Measurements from ENCODE around the gene GFI1.
A peak's percentile ranks its signal among the peaks of the same experiment; 100 is the strongest.

GFI1 gene

DNA sequence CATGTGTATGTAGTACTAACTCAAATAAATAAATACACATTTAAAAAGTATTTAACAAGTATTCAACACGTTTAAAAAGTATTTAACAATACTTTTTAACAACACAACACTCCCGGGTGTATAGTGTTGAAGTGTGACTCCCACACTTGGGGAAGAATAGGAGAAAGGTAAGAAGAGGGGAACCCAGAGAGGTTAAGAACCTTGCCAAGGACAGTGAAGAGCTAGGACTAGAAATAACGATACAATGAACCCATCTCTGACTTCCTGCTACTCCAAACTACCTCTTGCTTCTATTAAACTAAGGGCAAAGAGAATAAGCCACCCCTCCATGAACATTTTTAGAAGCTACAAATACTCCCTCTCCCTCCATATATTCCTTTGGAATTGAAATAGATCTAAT, 1.7 kb upstream of the GFI1 start:
- peaks cover 59% of the 10 kb centered on the region for H3K27me3 ChIP-seq (ENCODE audit: insufficient read depth, poor library complexity, severe bottlenecking)
- H3K9me3 ChIP-seq (ENCODE audit: severe bottlenecking), result no peaks in the 10 kb centered on the region
- H3K4me3 ChIP-seq (ENCODE audit: severe bottlenecking), result no peak overlapping the region
- TF ChIP-seq, protein P1, sequence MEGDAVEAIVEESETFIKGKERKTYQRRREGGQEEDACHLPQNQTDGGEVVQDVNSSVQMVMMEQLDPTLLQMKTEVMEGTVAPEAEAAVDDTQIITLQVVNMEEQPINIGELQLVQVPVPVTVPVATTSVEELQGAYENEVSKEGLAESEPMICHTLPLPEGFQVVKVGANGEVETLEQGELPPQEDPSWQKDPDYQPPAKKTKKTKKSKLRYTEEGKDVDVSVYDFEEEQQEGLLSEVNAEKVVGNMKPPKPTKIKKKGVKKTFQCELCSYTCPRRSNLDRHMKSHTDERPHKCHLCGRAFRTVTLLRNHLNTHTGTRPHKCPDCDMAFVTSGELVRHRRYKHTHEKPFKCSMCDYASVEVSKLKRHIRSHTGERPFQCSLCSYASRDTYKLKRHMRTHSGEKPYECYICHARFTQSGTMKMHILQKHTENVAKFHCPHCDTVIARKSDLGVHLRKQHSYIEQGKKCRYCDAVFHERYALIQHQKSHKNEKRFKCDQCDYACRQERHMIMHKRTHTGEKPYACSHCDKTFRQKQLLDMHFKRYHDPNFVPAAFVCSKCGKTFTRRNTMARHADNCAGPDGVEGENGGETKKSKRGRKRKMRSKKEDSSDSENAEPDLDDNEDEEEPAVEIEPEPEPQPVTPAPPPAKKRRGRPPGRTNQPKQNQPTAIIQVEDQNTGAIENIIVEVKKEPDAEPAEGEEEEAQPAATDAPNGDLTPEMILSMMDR (IDR thresholded peaks at IDR 0.05; ENCODE audit: poor library complexity, severe bottlenecking), result no peak
- H3K27ac ChIP-seq (ENCODE audit: poor library complexity, severe bottlenecking), result no peak overlapping the region
- ATAC-seq (ENCODE audit: low read depth) (no peak), DNase-seq (ENCODE audit: low spot score) (no peak)
- H3K4me1 ChIP-seq (ENCODE audit: insufficient read depth, poor library complexity, severe bottlenecking), result no peaks in the 10 kb centered on the region
- H3K36me3 ChIP-seq (ENCODE audit: low read depth), result no peaks in the 10 kb centered on the region

DNA sequence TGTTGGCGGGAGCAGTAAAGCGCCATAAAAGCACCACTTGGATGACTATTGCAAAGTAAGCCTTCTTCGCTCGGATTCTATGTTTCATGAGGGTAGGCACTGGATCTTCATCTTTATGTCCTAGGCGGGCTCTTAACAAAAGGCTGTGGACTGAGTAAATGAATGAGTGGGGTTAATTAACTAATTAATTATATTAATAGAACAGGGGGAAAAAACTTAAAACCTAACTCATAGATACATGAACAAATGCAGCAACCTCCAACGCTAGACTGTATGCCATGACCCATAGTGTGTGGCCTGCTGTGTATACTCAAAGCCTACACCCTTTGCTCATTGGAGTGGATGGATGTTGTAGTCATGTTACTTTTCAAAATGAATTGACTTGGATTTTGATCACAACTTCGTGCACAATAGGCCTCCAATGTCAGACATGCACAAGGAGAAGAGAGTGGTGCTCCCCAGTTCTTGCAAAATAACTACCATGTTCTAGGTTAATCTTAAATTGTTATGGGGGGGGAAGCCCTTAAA, 417 bp upstream of the GFI1 start:
- no peak for ATAC-seq (ENCODE audit: low read depth)
- H3K4me3 ChIP-seq (ENCODE audit: severe bottlenecking), result no peak overlapping the region
- no peaks in the 10 kb centered on the region for H3K36me3 ChIP-seq (ENCODE audit: low read depth)
- peaks cover 72% of the 10 kb centered on the region for H3K27me3 ChIP-seq (ENCODE audit: insufficient read depth, poor library complexity, severe bottlenecking)
- TF ChIP-seq, protein P1 (IDR thresholded peaks at IDR 0.05; ENCODE audit: poor library complexity, severe bottlenecking), result no peak
- no peak overlapping the region for H3K27ac ChIP-seq (ENCODE audit: poor library complexity, severe bottlenecking)
- H3K9me3 ChIP-seq (ENCODE audit: severe bottlenecking), result no peaks in the 10 kb centered on the region
- DNase-seq (ENCODE audit: low spot score), result no peak
- H3K4me1 ChIP-seq (ENCODE audit: insufficient read depth, poor library complexity, severe bottlenecking), result no peaks in the 10 kb centered on the region

DNA sequence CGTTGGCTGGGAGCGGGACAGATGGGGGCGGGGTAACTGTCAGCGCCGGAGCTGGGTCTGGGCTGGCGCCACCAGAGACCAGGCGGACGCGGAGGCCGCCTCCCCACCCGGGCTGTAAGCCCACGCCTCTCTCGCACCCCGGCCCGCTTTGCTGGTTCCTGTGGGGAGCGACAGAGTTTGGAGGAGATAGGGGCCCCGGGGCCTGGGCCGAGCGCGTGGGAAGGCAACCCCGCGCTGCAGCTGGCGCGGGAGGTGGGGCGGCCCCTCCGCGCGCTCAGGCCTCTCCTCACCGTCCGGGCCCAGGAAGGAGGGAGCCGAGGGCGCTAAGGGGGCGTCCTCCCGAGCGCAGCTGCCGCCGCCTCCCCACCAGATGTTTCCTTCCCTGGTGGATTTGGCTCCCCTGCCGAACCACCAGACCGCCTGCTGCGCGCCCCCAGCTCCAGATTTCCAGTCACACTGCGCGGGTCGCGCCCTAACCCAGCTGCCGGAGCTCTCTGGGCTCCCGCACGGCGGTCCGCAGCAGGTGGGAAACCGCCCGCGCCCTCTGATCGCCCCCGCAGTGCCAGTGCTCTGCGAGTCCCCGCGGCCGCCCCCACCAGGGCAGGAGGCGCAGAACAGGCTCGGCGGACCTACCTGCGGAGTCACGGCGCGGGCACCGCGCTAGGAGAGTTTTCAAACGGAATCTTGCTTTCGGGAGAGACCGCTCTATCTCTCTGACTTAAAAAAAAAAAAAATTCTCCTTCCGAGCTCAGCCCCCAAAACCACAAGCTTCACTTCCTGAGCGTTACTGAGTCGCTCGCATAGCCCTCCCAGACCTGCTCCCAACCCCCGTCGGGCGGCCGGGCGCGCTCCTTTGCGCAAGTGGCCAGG, 1.1 kb downstream of the GFI1 start:
- ATAC-seq (ENCODE audit: low read depth) (peak; percentile 30; the same call in 2 of the 3 replicates), DNase-seq (ENCODE audit: low spot score) (no peak)
- Histone ChIP-seq H3K27me3 (ENCODE audit: insufficient read depth, poor library complexity, severe bottlenecking) (peaks cover 87% of the 10 kb centered on the region), H3K27ac (ENCODE audit: poor library complexity, severe bottlenecking) (no peak overlapping the region), H3K9me3 (ENCODE audit: severe bottlenecking) (no peaks in the 10 kb centered on the region), H3K4me1 (ENCODE audit: insufficient read depth, poor library complexity, severe bottlenecking) (no peaks in the 10 kb centered on the region), H3K36me3 (ENCODE audit: low read depth) (no peaks in the 10 kb centered on the region), H3K4me3 (ENCODE audit: severe bottlenecking) (peak overlapping the region; percentile 11)
- TF ChIP-seq, protein P1 (IDR thresholded peaks at IDR 0.05; ENCODE audit: poor library complexity, severe bottlenecking), result peak; percentile 31

DNA sequence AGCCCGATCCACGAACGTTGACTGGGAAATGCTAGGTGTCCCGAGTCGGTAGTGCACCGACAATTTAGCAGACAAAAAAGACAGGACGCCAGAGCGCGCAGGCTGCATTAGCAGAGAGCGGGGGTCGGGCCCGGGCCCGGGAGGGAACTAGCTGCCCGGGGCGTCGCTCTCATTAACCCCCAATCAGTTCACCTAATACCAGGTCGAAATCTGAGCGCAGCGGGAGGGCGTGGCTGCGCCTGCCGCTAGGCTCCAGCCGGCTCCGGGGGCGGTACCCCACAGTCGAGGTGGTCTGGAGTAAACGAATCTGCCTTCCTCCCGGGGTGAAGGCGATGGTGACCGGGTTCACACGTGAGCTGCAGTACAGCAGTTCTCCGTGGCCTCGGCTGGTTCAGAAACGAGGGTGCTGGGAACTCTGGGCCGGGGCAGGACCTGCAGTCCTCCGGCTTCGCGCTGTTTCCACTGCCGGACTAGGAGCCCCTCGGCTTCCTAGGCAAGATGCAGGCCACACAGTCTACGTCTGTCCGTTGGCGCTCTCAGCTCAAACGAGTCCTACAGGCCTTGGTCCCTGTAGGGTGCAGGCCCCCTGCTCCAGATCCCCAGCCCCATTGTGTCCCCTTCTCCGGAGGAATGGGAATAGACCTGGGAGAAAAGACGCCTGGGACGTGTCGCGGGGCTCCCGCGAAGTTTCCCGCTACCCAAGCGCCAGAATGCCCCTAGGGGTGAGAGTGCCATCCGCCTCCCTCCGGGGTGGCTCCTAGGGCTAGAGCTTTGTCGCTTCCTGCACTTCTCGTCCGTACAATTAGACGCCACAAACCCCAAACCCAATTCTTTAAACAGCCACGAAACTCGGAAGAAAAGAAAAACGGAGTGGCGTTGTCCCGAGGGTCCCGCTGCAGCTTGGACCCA, 2.0 kb downstream of the GFI1 start:
- Histone ChIP-seq H3K36me3 (ENCODE audit: low read depth) (no peaks in the 10 kb centered on the region), H3K4me1 (ENCODE audit: insufficient read depth, poor library complexity, severe bottlenecking) (no peaks in the 10 kb centered on the region), H3K9me3 (ENCODE audit: severe bottlenecking) (no peaks in the 10 kb centered on the region), H3K27me3 (ENCODE audit: insufficient read depth, poor library complexity, severe bottlenecking) (peaks cover 95% of the 10 kb centered on the region), H3K27ac (ENCODE audit: poor library complexity, severe bottlenecking) (no peak overlapping the region), H3K4me3 (ENCODE audit: severe bottlenecking) (peak overlapping the region; percentile 11)
- TF ChIP-seq, protein P1 (IDR thresholded peaks at IDR 0.05; ENCODE audit: poor library complexity, severe bottlenecking), result no peak
- DNase-seq (ENCODE audit: low spot score) (peak; percentile 66), ATAC-seq (ENCODE audit: low read depth) (peak; percentile 13; the same call in 2 of the 3 replicates)

Measured in RWPE2 (cell line).